ENCODE data around the gene IFNAR1. TPM values are rescaled to one million over a fixed set of nuclear protein-coding genes. Genes with fewer than 3 reads are reported as not detected.

The IFNAR1 gene
- total RNA-seq, 2 experiments from 2014 or later = 18.1 to 60.8 TPM

- Histone ChIP-seq H3K9me3 (ENCODE audit: low read length) (no peaks in the 10 kb centered on the region), H3K36me3 (ENCODE audit: insufficient read depth, low read length) (peaks cover 78% of the 10 kb centered on the region), H3K4me2 (ENCODE audit: low read length) (no peak overlapping the region), H3K4me3 (ENCODE audit: low read depth, low read length, poor library complexity, severe bottlenecking) (no peak overlapping the region), H2AFZ (ENCODE audit: low read length) (no peak overlapping the region), H3K79me2 (ENCODE audit: insufficient read depth, low read depth, low read length) (no peaks in the 10 kb centered on the region), H3K9me2 (ENCODE audit: insufficient read depth, low read length) (no peaks in the 10 kb centered on the region), H4K20me1 (ENCODE audit: insufficient read depth, low read length) (no peaks in the 10 kb centered on the region), H3K4me1 (ENCODE audit: insufficient read depth, low read length, poor library complexity, severe bottlenecking) (peaks cover 36% of the 10 kb centered on the region), H3K27ac (ENCODE audit: low read depth, low read length, poor library complexity, severe bottlenecking) (no peak overlapping the region)
- POLR2A ChIA-PET = interaction anchor here (0.8 kb wide), 1 partner anchor 117 kb away, joined by 5 read pairs; no protein-coding TSS in a partner anchor
- CTCF ChIA-PET (ENCODE audit: unreplicated experiment) = no interaction called here
- BruUV-seq (replicated peaks) = no TSS peak
- DNase-seq (ENCODE audit: low spot score) = no peak
- no peak for TF ChIP-seq EZH2phosphoT487 (IDR thresholded peaks at IDR 0.05; ENCODE audit: borderline replicate concordance, low read depth, low read length)
- TF ChIP-seq, protein P1, sequence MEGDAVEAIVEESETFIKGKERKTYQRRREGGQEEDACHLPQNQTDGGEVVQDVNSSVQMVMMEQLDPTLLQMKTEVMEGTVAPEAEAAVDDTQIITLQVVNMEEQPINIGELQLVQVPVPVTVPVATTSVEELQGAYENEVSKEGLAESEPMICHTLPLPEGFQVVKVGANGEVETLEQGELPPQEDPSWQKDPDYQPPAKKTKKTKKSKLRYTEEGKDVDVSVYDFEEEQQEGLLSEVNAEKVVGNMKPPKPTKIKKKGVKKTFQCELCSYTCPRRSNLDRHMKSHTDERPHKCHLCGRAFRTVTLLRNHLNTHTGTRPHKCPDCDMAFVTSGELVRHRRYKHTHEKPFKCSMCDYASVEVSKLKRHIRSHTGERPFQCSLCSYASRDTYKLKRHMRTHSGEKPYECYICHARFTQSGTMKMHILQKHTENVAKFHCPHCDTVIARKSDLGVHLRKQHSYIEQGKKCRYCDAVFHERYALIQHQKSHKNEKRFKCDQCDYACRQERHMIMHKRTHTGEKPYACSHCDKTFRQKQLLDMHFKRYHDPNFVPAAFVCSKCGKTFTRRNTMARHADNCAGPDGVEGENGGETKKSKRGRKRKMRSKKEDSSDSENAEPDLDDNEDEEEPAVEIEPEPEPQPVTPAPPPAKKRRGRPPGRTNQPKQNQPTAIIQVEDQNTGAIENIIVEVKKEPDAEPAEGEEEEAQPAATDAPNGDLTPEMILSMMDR (conservative IDR thresholded peaks at IDR 0.05; ENCODE audit: low read length) = no peak
- intact Hi-C loops (cut with micrococcal nuclease; ENCODE audit: unreplicated experiment) = no loop called here
These were observed 35.5 kb upstream of the IFNAR1 start for GRCh38 chr21:33289199-33289819.

DNA sequence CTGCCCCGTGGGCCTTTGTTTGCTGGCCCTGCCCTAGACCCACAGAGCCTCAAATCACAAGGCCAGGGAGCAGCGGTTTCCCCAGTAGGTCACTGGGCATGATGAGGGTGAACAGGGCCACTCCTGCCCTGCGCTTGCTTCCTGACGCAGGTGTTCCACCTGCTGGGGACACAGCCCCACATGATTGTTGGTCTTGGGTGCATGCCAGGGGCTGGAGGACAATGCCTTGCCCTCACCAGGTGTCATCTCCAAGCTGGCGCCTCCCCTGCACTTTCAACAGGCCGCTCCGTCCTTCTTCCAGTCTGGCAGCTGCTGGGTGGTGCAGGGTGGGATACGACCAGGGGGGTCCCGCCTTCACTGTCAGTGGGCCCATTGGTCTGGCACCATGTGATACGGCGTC is 34.3 kb upstream of the IFNAR1 start:
- Histone ChIP-seq H3K4me1 (ENCODE audit: insufficient read depth, low read length, poor library complexity, severe bottlenecking) (peaks cover 47% of the 10 kb centered on the region), H3K4me2 (ENCODE audit: low read length) (no peak overlapping the region), H3K79me2 (ENCODE audit: insufficient read depth, low read depth, low read length) (no peaks in the 10 kb centered on the region), H3K9me3 (ENCODE audit: low read length) (no peaks in the 10 kb centered on the region), H3K27ac (ENCODE audit: low read depth, low read length, poor library complexity, severe bottlenecking) (no peak overlapping the region), H3K36me3 (ENCODE audit: insufficient read depth, low read length) (peaks cover 73% of the 10 kb centered on the region), H3K9me2 (ENCODE audit: insufficient read depth, low read length) (no peaks in the 10 kb centered on the region), H4K20me1 (ENCODE audit: insufficient read depth, low read length) (no peaks in the 10 kb centered on the region), H2AFZ (ENCODE audit: low read length) (no peak overlapping the region), H3K4me3 (ENCODE audit: low read depth, low read length, poor library complexity, severe bottlenecking) (no peak overlapping the region)
- POLR2A ChIA-PET = no interaction called here
- intact Hi-C loops (cut with micrococcal nuclease; ENCODE audit: unreplicated experiment) = no loop called here
- BruUV-seq (replicated peaks) = no TSS peak
- TF ChIP-seq EZH2phosphoT487 (IDR thresholded peaks at IDR 0.05; ENCODE audit: borderline replicate concordance, low read depth, low read length) = no peak
- TF ChIP-seq, protein P1 (conservative IDR thresholded peaks at IDR 0.05; ENCODE audit: low read length) = no peak
- no peak for DNase-seq (ENCODE audit: low spot score)
- CTCF ChIA-PET (ENCODE audit: unreplicated experiment) = no interaction called here

DNA sequence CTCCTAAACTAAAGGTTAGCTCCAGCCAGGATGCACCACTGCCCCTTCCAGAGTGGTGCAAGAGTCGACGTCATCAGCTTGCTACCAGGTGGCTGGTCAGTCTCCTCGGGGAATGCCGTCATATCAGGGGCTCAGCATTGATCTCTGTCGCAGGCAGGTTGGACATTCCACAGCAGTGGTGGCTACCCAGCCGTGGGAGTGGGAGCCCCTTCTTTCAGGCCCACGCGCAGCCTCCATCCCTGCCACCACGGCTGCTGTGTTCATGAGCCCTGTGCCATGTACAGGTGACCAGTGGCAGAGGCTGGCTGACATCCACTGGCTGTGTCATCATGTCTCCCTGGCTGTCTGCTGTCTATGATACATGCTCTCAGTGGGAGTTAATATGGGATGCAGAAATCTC is 33.1 kb upstream of the IFNAR1 start:
- TF ChIP-seq, protein P1 (conservative IDR thresholded peaks at IDR 0.05; ENCODE audit: low read length) = no peak
- no peak for TF ChIP-seq EZH2phosphoT487 (IDR thresholded peaks at IDR 0.05; ENCODE audit: borderline replicate concordance, low read depth, low read length)
- intact Hi-C loops (cut with micrococcal nuclease; ENCODE audit: unreplicated experiment) = no loop called here
- H3K4me2 ChIP-seq (ENCODE audit: low read length) = no peak overlapping the region
- ChIA-PET CTCF (ENCODE audit: unreplicated experiment) (no interaction called here), POLR2A (no interaction called here)
- no peaks in the 10 kb centered on the region for H4K20me1 ChIP-seq (ENCODE audit: insufficient read depth, low read length)
- no TSS peak for BruUV-seq (replicated peaks)
- no peaks in the 10 kb centered on the region for H3K9me2 ChIP-seq (ENCODE audit: insufficient read depth, low read length)
- H2AFZ ChIP-seq (ENCODE audit: low read length) = no peak overlapping the region
- peaks cover 69% of the 10 kb centered on the region for H3K36me3 ChIP-seq (ENCODE audit: insufficient read depth, low read length)
- H3K4me1 ChIP-seq (ENCODE audit: insufficient read depth, low read length, poor library complexity, severe bottlenecking) = peaks cover 51% of the 10 kb centered on the region
- H3K9me3 ChIP-seq (ENCODE audit: low read length) = no peaks in the 10 kb centered on the region
- no peak overlapping the region for H3K27ac ChIP-seq (ENCODE audit: low read depth, low read length, poor library complexity, severe bottlenecking)
- no peaks in the 10 kb centered on the region for H3K79me2 ChIP-seq (ENCODE audit: insufficient read depth, low read depth, low read length)
- H3K4me3 ChIP-seq (ENCODE audit: low read depth, low read length, poor library complexity, severe bottlenecking) = no peak overlapping the region
- no peak for DNase-seq (ENCODE audit: low spot score)
